ENCODE measurements around the gene ZNF891.

Gene ZNF891

DNA sequence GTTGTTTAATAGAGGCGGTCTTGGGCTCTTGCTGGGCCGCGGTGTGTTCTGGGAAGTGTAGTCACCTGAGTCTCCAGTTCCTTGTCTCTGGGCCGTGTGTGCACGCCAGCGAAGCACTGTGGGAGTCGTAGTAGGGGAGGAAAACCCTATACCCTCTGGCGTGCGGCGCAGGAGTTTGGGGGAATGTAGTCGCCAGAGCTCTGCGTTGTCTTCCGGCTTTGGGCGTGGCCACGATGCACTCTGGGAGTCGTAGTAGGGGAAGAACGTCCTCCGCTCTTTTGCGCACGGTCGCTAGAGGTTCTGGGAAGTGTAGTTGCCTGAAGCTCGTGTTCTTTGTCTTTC lies 50.1 kb downstream of the ZNF891 start:
- no peaks in the 10 kb centered on the region for H3K27me3 ChIP-seq
- peaks cover 5% of the 10 kb centered on the region for H3K9me3 ChIP-seq
- peak; percentile 98 for DNase-seq
- peaks cover 26% of the 10 kb centered on the region for H3K36me3 ChIP-seq
- H3K4me1 ChIP-seq, result no peaks in the 10 kb centered on the region
- TF ChIP-seq, protein P1, sequence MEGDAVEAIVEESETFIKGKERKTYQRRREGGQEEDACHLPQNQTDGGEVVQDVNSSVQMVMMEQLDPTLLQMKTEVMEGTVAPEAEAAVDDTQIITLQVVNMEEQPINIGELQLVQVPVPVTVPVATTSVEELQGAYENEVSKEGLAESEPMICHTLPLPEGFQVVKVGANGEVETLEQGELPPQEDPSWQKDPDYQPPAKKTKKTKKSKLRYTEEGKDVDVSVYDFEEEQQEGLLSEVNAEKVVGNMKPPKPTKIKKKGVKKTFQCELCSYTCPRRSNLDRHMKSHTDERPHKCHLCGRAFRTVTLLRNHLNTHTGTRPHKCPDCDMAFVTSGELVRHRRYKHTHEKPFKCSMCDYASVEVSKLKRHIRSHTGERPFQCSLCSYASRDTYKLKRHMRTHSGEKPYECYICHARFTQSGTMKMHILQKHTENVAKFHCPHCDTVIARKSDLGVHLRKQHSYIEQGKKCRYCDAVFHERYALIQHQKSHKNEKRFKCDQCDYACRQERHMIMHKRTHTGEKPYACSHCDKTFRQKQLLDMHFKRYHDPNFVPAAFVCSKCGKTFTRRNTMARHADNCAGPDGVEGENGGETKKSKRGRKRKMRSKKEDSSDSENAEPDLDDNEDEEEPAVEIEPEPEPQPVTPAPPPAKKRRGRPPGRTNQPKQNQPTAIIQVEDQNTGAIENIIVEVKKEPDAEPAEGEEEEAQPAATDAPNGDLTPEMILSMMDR (IDR thresholded peaks at IDR 0.05; ENCODE audit: low read depth, low read length), result no peak
- H3K4me3 ChIP-seq (ENCODE audit: low read depth, low read length), result peak overlapping the region; percentile 78

DNA sequence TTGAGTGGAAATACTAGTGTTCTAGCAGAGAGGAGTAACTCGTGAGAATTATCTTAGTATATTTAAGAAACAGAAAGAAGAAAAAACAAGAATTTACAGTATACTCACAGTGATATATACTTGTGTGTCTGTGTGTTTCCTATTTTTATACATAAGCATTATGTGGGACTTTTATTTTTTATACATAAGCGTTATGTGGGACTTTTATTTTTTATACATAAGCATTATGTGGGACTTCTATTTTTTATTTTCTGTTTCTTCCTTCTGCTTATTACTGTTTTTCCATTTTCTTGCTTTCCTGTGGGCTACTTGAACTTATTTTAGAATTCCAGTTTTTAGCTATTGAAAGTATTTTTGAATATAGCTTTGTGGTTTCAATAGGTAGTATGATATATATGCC lies 56.2 kb downstream of the ZNF891 start:
- DNase-seq, result no peak
- TF ChIP-seq, protein P1 (IDR thresholded peaks at IDR 0.05; ENCODE audit: low read depth, low read length), result no peak
- H3K27me3 ChIP-seq, result no peaks in the 10 kb centered on the region
- no peaks in the 10 kb centered on the region; the same call in none of the 2 replicates for H3K9me3 ChIP-seq
- no peaks in the 10 kb centered on the region for H3K36me3 ChIP-seq
- no peak overlapping the region for H3K4me3 ChIP-seq (ENCODE audit: low read depth, low read length)
- H3K4me1 ChIP-seq, result no peaks in the 10 kb centered on the region

DNA sequence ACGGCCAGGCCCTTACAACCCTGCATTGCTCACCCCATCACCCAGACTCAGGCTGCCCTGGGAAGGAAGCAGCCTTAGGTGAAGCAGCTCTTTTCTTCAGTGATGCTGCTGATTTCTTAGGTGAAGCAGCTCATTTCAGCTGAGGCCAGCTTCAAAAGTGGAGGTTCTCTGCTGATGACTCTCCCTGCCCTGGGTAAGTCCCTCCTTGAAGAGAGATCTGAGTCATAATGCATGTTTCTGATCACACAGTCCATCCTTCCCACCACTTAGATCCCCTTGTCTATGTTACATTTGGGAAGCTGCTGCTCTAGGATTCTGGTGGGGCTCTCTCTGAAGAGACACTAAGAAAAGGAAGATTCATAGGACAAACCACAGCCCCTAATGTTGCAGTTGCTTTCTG lies 66.5 kb downstream of the ZNF891 start:
- TF ChIP-seq, protein P1 (IDR thresholded peaks at IDR 0.05; ENCODE audit: low read depth, low read length), result no peak
- H3K9me3 ChIP-seq, result peaks cover 22% of the 10 kb centered on the region

DNA sequence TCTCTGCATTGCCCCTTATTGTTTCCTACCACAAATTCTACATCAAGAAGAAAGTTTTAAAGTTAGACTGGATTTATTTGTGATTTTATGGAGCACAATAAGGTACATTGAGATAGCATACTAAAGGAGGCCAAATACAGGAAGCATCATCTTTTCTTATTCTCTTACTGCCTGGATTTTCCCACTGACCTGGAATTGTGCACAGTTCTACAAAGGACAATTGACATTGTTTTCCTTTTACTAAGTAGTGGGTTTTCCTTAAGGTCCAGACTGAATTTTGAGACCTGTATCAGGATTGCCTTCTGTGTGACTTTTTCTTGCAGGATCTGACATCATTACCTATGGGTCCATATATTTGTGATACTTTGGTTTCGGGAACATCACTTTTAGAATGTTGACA lies 68.1 kb downstream of the ZNF891 start:
- no peak for DNase-seq
- no peaks in the 10 kb centered on the region for H3K27me3 ChIP-seq
- peaks cover 12% of the 10 kb centered on the region for H3K36me3 ChIP-seq
- peaks cover 31% of the 10 kb centered on the region for H3K9me3 ChIP-seq
- H3K4me3 ChIP-seq (ENCODE audit: low read depth, low read length), result no peak overlapping the region
- no peaks in the 10 kb centered on the region for H3K4me1 ChIP-seq
- TF ChIP-seq, protein P1 (IDR thresholded peaks at IDR 0.05; ENCODE audit: low read depth, low read length), result no peak

More for the DNA sequence above, 66.5 kb downstream of the ZNF891 start:
- H3K27me3 ChIP-seq, result no peaks in the 10 kb centered on the region
- no peak overlapping the region for H3K4me3 ChIP-seq (ENCODE audit: low read depth, low read length)
- DNase-seq, result no peak
- no peaks in the 10 kb centered on the region for H3K4me1 ChIP-seq
- H3K36me3 ChIP-seq, result peaks cover 4% of the 10 kb centered on the region; the same call in 1 of the 2 replicates

DNA sequence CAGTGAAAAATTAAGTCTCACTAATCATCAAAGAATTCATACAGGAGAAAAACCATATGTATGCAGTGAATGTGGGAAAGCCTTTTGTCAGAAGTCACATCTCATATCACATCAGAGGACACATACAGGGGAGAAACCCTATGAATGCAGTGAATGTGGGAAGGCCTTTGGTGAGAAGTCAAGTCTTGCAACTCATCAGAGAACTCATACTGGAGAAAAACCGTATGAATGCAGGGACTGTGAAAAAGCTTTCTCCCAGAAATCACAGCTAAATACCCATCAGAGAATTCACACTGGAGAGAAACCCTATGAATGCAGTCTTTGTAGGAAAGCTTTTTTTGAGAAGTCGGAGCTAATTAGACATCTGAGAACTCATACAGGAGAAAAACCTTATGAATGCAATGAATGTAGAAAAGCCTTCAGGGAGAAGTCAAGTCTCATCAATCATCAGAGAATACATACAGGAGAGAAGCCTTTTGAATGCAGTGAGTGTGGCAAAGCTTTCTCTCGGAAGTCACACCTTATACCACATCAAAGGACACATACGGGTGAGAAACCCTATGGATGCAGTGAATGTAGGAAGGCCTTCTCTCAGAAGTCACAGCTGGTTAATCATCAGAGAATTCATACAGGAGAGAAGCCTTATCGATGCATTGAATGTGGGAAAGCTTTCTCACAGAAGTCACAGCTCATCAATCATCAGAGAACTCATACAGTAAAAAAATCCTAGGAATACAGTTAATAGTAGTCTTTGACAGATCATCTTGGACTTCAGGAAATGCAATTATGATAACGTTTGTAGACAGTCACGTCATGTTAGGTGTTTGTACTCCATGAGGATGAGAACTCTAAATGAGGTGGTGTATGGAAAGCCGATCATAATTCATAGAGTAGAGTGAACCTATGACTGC lies 71.6 kb downstream of the ZNF891 start:
- no peaks in the 10 kb centered on the region for H3K4me1 ChIP-seq
- DNase-seq, result no peak
- H3K36me3 ChIP-seq, result peaks cover 27% of the 10 kb centered on the region
- TF ChIP-seq, protein P1 (IDR thresholded peaks at IDR 0.05; ENCODE audit: low read depth, low read length), result no peak
- H3K4me3 ChIP-seq (ENCODE audit: low read depth, low read length), result no peak overlapping the region
- no peaks in the 10 kb centered on the region for H3K27me3 ChIP-seq
- peaks cover 35% of the 10 kb centered on the region for H3K9me3 ChIP-seq

DNA sequence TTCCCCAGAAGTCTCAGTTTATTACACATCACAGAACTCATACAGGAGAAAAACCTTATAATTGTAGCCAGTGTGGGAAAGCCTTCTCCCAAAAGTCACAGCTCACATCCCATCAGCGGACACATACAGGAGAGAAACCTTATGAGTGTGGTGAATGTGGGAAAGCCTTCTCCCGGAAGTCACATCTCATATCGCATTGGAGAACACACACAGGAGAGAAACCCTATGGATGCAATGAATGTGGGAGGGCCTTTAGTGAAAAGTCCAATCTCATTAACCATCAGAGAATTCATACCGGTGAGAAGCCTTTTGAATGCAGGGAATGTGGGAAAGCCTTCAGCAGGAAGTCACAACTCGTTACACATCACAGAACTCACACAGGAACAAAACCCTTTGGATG lies 72.6 kb downstream of the ZNF891 start:
- Histone ChIP-seq H3K4me1 (no peaks in the 10 kb centered on the region), H3K4me3 (ENCODE audit: low read depth, low read length) (no peak overlapping the region), H3K9me3 (peaks cover 29% of the 10 kb centered on the region), H3K36me3 (peaks cover 38% of the 10 kb centered on the region), H3K27me3 (no peaks in the 10 kb centered on the region)
- TF ChIP-seq, protein P1 (IDR thresholded peaks at IDR 0.05; ENCODE audit: low read depth, low read length), result no peak
- no peak for DNase-seq

Data from BE2C (cell line).